CD4-positive, alpha-beta memory T cell (primary cell): ENCODE measurements around the gene PI3. TPM values are rescaled to one million over a fixed set of nuclear protein-coding genes. Genes with fewer than 3 reads are reported as not detected.
"Not testable (repeated sequence)": the region's sequence is repeated elsewhere in the genome, so short reads cannot be mapped to it uniquely, and the experiment has no call there.

Experiments
- CTCF ChIA-PET: fragments of 350-600 bp; sonication (Branson Sonifier 250); formaldehyde crosslinking; loops from one replicate; lab custom pipeline; 2021; ENCODE audit warnings: inconsistent platforms; ENCODE audit not compliant: partially characterized antibody; lab: Charles Lee
- POLR2A ChIA-PET: fragments of 350-600 bp; sonication (Branson Sonifier 250); formaldehyde crosslinking; loops from one replicate; lab custom pipeline; 2021; ENCODE audit not compliant: partially characterized antibody; lab: Charles Lee
- DNase-seq, 5 donors: peaks; one replicate each; pipeline versions ENCODE4 v3.0.0 to v3.0.0-alpha.2; 2020 to 2022; ENCODE audit warnings: mixed read lengths in 1 of 5
- H3K27ac ChIP-seq: one replicate; pipeline ENCODE4 v1.7.0; 2013; ENCODE audit warnings: low read depth, low read length
- H3K27me3 ChIP-seq: 2 replicates; pipeline ENCODE4 v1.7.0; 2013; ENCODE audit warnings: mild to moderate bottlenecking, low read length, moderate library complexity; ENCODE audit not compliant: insufficient read depth
- H3K36me3 ChIP-seq: 2 replicates; pipeline ENCODE4 v1.7.0; 2013; ENCODE audit warnings: mild to moderate bottlenecking, low read length, moderate library complexity; ENCODE audit not compliant: insufficient read depth
- H3K4me1 ChIP-seq: 2 replicates; pipeline ENCODE4 v1.7.0; 2013; ENCODE audit warnings: mild to moderate bottlenecking, low read length, moderate library complexity; ENCODE audit not compliant: insufficient read depth
- H3K4me3 ChIP-seq, 2 donors: one replicate each; pipeline ENCODE4 v1.7.0; 2013; ENCODE audit warnings: low read length in 2 of 2, mild to moderate bottlenecking in 1 of 2
- H3K9me3 ChIP-seq, 2 donors: one replicate each; pipeline ENCODE4 v1.7.0; 2013; ENCODE audit warnings: low read length in 2 of 2, control low read depth in 1 of 2; ENCODE audit not compliant: control insufficient read depth in 1 of 2
- H3K27ac Mint-ChIP-seq, 7 donors: one replicate each; pipeline ENCODE4 v1.8.0; 2020 to 2021; ENCODE audit warnings: mixed read lengths in 7 of 7, mild to moderate bottlenecking in 6 of 7, inconsistent platforms in 3 of 7, moderate library complexity in 3 of 7
- H3K27me3 Mint-ChIP-seq, 2 donors: one replicate each; pipeline ENCODE4 v1.8.0; 2020 to 2021; ENCODE audit warnings: mixed read lengths in 2 of 2
- H3K36me3 Mint-ChIP-seq, 2 donors: one replicate each; pipeline ENCODE4 v1.8.0; 2020 to 2021; ENCODE audit warnings: mixed read lengths in 2 of 2, inconsistent platforms in 1 of 2, mild to moderate bottlenecking in 1 of 2
- H3K4me1 Mint-ChIP-seq, 4 donors: one replicate each; pipeline ENCODE4 v1.8.0; 2020 to 2021; ENCODE audit warnings: mixed read lengths in 4 of 4, mild to moderate bottlenecking in 1 of 4
- H3K4me3 Mint-ChIP-seq, 8 donors: one replicate each; pipeline ENCODE4 v1.8.0; 2020 to 2021; ENCODE audit warnings: mixed read lengths in 8 of 8, mild to moderate bottlenecking in 7 of 8, moderate library complexity in 6 of 8, inconsistent platforms in 3 of 8
- H3K9me3 Mint-ChIP-seq, 8 donors: one replicate each; pipeline ENCODE4 v1.8.0; 2020 to 2021; ENCODE audit warnings: mixed read lengths in 8 of 8, mild to moderate bottlenecking in 5 of 8, inconsistent platforms in 3 of 8, moderate library complexity in 1 of 8
- intact Hi-C: fragments of 100-400 bp; cut with micrococcal nuclease; formaldehyde crosslinking; loops from one replicate; pipeline ENCODE4 v1.15.1; 2023
- polyA plus RNA-seq, 2 donors: library from polyadenylated mRNA; unstranded; fragments of 300-500 nt; fragmentation: Illumina TruSeq; gene quantifications; one replicate each; pipeline ENCODE4 v1.2.3, GENCODE V29; 2021
- total RNA-seq, 2 experiments: library from RNA; stranded (reverse); gene quantifications; one replicate each; pipeline ENCODE4 v1.2.3, GENCODE V29; 2021

PI3 gene, protein sequence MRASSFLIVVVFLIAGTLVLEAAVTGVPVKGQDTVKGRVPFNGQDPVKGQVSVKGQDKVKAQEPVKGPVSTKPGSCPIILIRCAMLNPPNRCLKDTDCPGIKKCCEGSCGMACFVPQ
- total RNA-seq (not detected), polyA plus RNA-seq (not detected)

DNA sequence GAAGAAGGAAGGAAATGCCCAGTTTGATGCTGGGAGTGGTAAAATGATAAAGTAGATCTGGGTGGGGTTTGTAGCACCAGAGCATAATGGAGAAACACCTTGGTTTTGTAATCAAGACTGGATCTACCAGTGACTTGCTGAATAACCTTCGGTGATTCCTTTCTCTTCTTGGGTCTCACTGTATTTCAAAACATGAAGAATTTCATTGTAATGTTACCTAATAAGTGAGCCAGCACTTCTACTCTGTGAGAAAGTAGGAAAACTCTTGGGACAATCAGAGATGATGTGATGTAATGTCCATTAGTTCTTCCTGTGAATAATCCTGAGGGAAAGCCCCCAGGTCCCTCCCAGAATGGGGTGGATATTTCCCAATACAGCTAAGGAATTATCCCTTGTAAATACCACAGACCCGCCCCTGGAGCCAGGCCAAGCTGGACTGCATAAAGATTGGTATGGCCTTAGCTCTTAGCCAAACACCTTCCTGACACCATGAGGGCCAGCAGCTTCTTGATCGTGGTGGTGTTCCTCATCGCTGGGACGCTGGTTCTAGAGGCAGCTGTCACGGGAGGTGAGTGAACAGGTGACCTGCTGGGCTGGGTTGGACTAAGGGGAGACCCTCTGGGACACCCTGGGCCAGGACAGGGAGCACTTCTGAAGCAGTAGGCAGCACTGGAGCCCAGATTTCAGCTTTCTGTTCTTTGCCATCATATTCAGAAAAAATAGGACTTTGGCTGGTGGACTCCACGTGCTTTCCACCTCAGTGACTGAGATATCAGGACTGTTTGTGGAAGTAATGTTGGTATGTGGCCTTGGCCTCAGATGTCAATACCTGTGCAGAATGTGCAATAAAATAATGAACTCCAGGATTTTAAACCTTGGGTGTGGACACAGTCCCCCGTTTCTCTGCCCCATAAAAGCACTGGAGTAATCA lies at the start of gene PI3:
TSS of gene PI3 (plus strand) at position 469 of the 931 bp plus-strand sequence. CDS start at position 490, 21 bp downstream.
- Mint-ChIP-seq H3K9me3 (peaks cover 0 to 6% (median 1%) of the 10 kb centered on the region in 8 donors), H3K27me3 (peaks cover 9 to 29% of the 10 kb centered on the region in 2 donors), H3K27ac (no peak within 1 kb of the TSS), H3K36me3 (no peaks in the 10 kb centered on the region), H3K4me3 (no peak within 1 kb of the TSS), H3K4me1 (no peaks in the 10 kb centered on the region)
- Histone ChIP-seq H3K27ac (no peak within 1 kb of the TSS), H3K27me3 (no peaks in the 10 kb centered on the region), H3K9me3 (no peaks in the 10 kb centered on the region), H3K36me3 (no peaks in the 10 kb centered on the region), H3K4me1 (no peaks in the 10 kb centered on the region), H3K4me3 (no peak within 1 kb of the TSS)
- POLR2A ChIA-PET, result no interaction called here
- intact Hi-C loops, result no loop called here
- no peak for DNase-seq
- CTCF ChIA-PET, result no interaction called here

DNA sequence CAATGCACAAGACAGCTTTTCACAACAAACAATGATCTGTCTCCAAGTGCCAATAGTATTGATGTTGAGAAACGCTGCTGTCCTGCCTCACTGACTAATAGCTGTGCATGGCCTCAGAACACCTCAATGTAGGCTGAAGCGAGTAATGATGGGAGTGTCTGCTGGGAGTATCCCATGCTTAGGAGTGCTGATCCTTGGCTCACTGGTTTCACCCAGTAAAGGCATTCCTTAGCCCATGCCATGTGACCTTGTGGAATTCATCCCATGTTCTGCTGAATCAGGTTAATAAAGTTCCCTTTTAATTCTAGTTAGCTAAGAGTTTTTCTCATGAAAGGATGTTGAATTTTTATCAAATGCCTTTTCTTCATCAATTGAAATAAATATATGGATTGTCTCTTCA lies 46.6 kb upstream of the PI3 start:
- H3K4me1 ChIP-seq, result no peaks in the 10 kb centered on the region
- ChIA-PET POLR2A (no interaction called here), CTCF (no interaction called here)
- DNase-seq, result no peak
- intact Hi-C loops, result no loop called here
- H3K4me3 ChIP-seq, result no peak overlapping the region
- Mint-ChIP-seq H3K4me3 (no peak overlapping the region), H3K27ac (no peak overlapping the region), H3K36me3 (no peaks in the 10 kb centered on the region), H3K4me1 (no peaks in the 10 kb centered on the region), H3K27me3 (peaks cover 21 to 44% of the 10 kb centered on the region in 2 donors), H3K9me3 (peaks cover 0 to 4% (median 0%) of the 10 kb centered on the region in 8 donors)
- H3K36me3 ChIP-seq, result no peaks in the 10 kb centered on the region
- H3K9me3 ChIP-seq, result no peaks in the 10 kb centered on the region
- H3K27me3 ChIP-seq, result no peaks in the 10 kb centered on the region
- H3K27ac ChIP-seq, result no peak overlapping the region

DNA sequence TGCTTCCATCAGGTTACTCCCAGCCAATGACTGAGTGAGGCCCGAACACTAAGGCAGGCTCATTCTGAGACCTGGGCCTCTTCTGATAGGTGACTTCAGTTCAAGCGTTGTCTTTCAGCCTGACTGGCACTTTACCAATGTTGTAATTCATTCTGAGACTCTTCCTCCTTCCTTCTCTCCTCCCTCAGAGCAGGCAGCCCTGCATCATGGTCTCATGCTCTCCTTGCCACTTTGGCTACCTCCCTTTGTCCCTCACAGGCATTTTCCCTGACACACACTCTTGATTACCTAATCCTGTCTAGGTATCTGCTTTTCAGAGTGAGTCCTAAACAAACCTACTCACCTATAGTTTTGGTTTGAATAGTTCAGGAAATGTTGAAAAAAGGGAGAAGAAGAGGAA lies 37.8 kb upstream of the PI3 start:
- no peak overlapping the region for H3K27ac ChIP-seq
- DNase-seq, result no peak
- no peak overlapping the region for H3K4me3 ChIP-seq
- ChIA-PET POLR2A (no interaction called here), CTCF (no interaction called here)
- no peaks in the 10 kb centered on the region for H3K27me3 ChIP-seq
- peaks cover 6% of the 10 kb centered on the region for H3K4me1 ChIP-seq
- no peaks in the 10 kb centered on the region for H3K9me3 ChIP-seq
- intact Hi-C loops, result no loop called here
- H3K27ac Mint-ChIP-seq, result no peak overlapping the region
- H3K9me3 Mint-ChIP-seq, result peaks cover 0 to 5% (median 0%) of the 10 kb centered on the region in 8 donors
- H3K27me3 Mint-ChIP-seq, result peaks cover 11% of the 10 kb centered on the region in 2 donors
- no peaks in the 10 kb centered on the region for H3K4me1 Mint-ChIP-seq
- no peaks in the 10 kb centered on the region for H3K36me3 Mint-ChIP-seq
- H3K36me3 ChIP-seq, result no peaks in the 10 kb centered on the region
- H3K4me3 Mint-ChIP-seq, result no peak overlapping the region

DNA sequence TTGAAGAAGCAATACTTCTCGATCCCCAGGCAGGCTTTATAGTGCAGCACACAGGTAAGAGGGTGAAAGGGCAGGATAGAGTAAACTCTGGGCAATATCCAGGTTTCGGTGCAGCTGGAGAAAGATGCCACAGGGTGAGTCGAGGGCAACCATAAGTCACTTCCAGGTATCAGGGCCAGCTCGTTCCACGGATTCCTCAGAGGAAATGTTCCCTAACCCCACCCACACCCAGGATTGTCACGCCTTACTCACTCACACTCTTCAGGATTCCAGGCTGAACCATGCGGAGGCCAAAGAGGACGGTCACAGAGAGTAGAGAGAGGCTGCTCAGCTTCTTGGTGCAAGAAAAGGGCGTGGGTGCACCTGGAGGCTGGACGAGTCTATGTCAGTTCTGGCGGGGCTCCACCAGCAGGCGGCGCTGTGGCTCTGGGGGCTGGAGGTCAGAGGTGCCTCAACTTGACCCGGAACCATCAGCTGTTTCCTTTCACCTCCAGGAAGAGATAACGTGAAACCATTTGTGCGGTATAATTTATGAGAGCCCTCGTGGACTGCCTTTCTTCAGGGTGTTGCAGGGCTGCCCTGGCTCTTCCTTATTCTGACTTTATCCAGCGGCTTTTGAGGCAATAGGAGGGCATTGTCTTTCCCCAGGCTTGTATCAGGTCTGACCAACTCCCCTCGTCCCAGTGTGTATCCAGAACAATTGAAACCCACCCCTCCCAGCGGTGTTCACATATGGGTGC lies 36.0 kb upstream of the PI3 start:
- H3K27me3 ChIP-seq, result no peaks in the 10 kb centered on the region
- POLR2A ChIA-PET, result no interaction called here
- Mint-ChIP-seq H3K4me1 (no peaks in the 10 kb centered on the region), H3K9me3 (peaks cover 0 to 5% (median 0%) of the 10 kb centered on the region in 8 donors), H3K27ac (no peak overlapping the region), H3K36me3 (no peaks in the 10 kb centered on the region), H3K27me3 (peaks cover 2 to 7% of the 10 kb centered on the region in 2 donors), H3K4me3 (no peak overlapping the region)
- CTCF ChIA-PET, result no interaction called here
- peaks cover 6% of the 10 kb centered on the region for H3K4me1 ChIP-seq
- DNase-seq, result peak in 4 of 5 donors; percentile 5 to 26 (median 17)
- H3K36me3 ChIP-seq, result no peaks in the 10 kb centered on the region
- no peaks in the 10 kb centered on the region for H3K9me3 ChIP-seq
- H3K27ac ChIP-seq, result no peak overlapping the region
- intact Hi-C loops, result no loop called here
- no peak overlapping the region for H3K4me3 ChIP-seq

DNA sequence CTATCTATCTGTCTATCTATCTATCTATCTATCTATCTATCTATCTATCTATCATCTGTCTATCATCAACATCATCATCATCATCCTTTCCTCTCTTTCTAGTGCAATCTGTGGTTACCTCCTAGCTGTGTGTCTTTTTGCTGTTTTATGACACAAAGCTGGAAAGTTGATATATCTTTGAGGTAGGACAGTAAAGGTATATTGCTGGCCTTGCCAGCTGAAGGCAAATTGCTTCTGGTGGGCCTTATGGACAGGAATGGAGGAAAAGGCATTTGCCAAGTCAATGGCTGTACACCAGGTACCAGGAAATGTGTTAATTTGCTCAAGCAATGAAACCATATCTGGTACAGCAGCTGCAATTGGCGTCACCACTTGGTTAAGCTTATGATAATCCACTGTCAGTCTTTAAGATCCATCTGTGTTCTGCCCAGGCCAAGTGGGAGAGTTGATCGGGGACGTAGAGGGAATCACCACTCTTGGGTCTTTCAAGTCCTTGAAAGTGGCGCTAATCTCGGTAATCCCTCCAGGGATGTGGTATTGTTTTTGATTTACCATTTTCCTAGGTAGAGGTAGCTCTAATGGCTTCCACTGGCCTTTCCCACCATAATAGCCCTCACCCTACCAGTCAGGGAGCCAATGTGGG lies 34.8 kb upstream of the PI3 start:
- H3K9me3 ChIP-seq, H3K9me3 Mint-ChIP-seq, H3K36me3 ChIP-seq, POLR2A ChIA-PET, intact Hi-C loops, H3K4me3 ChIP-seq, H3K4me1 ChIP-seq, H3K36me3 Mint-ChIP-seq, H3K27ac Mint-ChIP-seq, H3K27me3 Mint-ChIP-seq, H3K27ac ChIP-seq, DNase-seq, CTCF ChIA-PET, H3K27me3 ChIP-seq, H3K4me1 Mint-ChIP-seq, H3K4me3 Mint-ChIP-seq: not testable (repeated sequence)

DNA sequence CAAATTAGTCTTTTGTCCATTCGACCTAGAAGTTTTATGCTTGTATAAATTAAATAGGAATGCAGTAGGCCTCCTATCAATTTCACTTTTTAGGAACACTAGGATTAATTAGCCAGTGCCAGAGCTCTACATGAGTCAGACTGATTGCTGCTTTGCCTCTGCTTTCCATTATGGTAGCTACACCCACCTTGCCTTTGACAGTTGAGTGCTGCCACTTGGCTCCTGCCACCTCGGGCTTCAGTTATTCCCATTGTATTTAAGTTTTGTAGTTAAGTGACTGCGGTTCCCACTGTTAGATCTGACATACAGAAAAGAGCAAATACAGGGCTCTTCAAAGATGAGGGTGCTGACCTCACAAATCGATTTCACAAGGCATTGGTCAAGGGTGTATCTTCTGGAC lies 33.9 kb upstream of the PI3 start:
- H3K27me3 Mint-ChIP-seq, result peaks cover 6% of the 10 kb centered on the region in 2 donors

DNA sequence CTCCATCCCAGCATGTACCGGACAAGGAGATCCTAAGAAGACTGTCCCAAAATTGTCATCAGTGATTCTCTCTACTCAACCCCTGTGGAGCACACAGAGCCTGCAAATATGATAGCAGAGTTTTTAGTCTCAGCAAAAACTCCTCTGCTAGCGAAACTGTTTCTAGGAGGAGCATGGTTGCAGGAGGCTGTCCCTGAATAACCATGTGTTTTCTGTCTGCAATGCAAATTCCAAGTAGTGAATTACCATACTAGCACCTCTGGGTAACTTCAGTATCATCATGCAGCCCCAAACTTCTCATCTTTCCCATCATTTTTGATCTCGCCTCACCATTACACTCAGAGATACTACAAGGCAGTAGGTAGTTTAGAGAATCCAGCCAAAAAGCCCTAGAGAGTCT lies 25.6 kb upstream of the PI3 start:
- H3K9me3 ChIP-seq, result no peaks in the 10 kb centered on the region
- H3K4me3 ChIP-seq, result no peak overlapping the region
- no peaks in the 10 kb centered on the region for H3K4me1 Mint-ChIP-seq
- H3K27ac Mint-ChIP-seq, result no peak overlapping the region
- H3K4me1 ChIP-seq, result no peaks in the 10 kb centered on the region
- H3K9me3 Mint-ChIP-seq, result no peaks in the 10 kb centered on the region
- H3K27ac ChIP-seq, result no peak overlapping the region
- no peak overlapping the region for H3K4me3 Mint-ChIP-seq
- intact Hi-C loops, result no loop called here
- no peaks in the 10 kb centered on the region for H3K36me3 ChIP-seq
- H3K36me3 Mint-ChIP-seq, result no peaks in the 10 kb centered on the region
- ChIA-PET CTCF (no interaction called here), POLR2A (no interaction called here)
- H3K27me3 Mint-ChIP-seq, result peaks cover 24 to 34% of the 10 kb centered on the region in 2 donors
- no peak for DNase-seq
- H3K27me3 ChIP-seq, result peaks cover 8% of the 10 kb centered on the region

More for the DNA sequence above, 33.9 kb upstream of the PI3 start:
- Histone ChIP-seq H3K27ac (no peak overlapping the region), H3K9me3 (no peaks in the 10 kb centered on the region), H3K4me1 (peaks cover 6% of the 10 kb centered on the region), H3K4me3 (no peak overlapping the region), H3K36me3 (no peaks in the 10 kb centered on the region), H3K27me3 (no peaks in the 10 kb centered on the region)
- intact Hi-C loops, result no loop called here
- Mint-ChIP-seq H3K4me1 (no peaks in the 10 kb centered on the region), H3K9me3 (no peaks in the 10 kb centered on the region), H3K4me3 (no peak overlapping the region), H3K27ac (no peak overlapping the region), H3K36me3 (no peaks in the 10 kb centered on the region)
- ChIA-PET POLR2A (no interaction called here), CTCF (no interaction called here)
- no peak for DNase-seq
